MM.1S (cell line): Measurements from ENCODE around the gene ZGPAT.

Experiments used
- CTCF ChIP-seq: fragments of 300-600 bp; sonication (generic); IDR thresholded peaks from 2 replicates; pipeline ENCODE4 v1.5.1; 2016; ENCODE audit warnings: antibody characterized with exemption, low read length, mixed read lengths
- EZH2 ChIP-seq: fragments of 300-600 bp; sonication (generic); optimal IDR thresholded peaks from 2 replicates; pipeline ENCODE3; 2017; ENCODE audit warnings: low read depth, mild to moderate bottlenecking, antibody characterized with exemption, low read length, mixed read lengths
- EZH2phosphoT487 ChIP-seq: fragments of 300-600 bp; sonication (generic); IDR thresholded peaks from 2 replicates; pipeline ENCODE4 v1.6.1; 2018; ENCODE audit warnings: antibody characterized with exemption, low read length

- TF ChIP-seq EZH2phosphoT487 (no peak), CTCF (no peak), EZH2 (no peak)
Measured at GRCh38 chr20:63680857-63681608, 26.8 kb upstream of the ZGPAT start.
